B cell (primary cell): ENCODE results near the gene C3orf49. TPM values are rescaled to one million over a fixed set of nuclear protein-coding genes. Genes with fewer than 3 reads are reported as not detected.

ENCODE experiments used
- ATAC-seq: fragments of 200-7000 bp; cut with Tn5 transposase; one replicate; pipeline ENCODE4 v1.10.0; 2021; ENCODE audit warnings: low read depth, mild to moderate bottlenecking, moderate number of reproducible peaks, moderate library complexity
- CTCF ChIA-PET: fragments of 350-600 bp; sonication (Branson Sonifier 250); formaldehyde crosslinking; loops from one replicate; lab custom pipeline; 2021; ENCODE audit warnings: antibody characterized with exemption, inconsistent platforms; lab: Charles Lee
- POLR2A ChIA-PET: fragments of 350-600 bp; sonication (Branson Sonifier 250); formaldehyde crosslinking; loops from one replicate; lab custom pipeline; 2021; ENCODE audit warnings: antibody characterized with exemption; lab: Charles Lee
- DNase-seq: peaks from one replicate; pipeline ENCODE4 v3.0.0; 2013
- H2AFZ ChIP-seq: 2 replicates; pipeline ENCODE4 v1.6.1; 2012; ENCODE audit warnings: mild to moderate bottlenecking, low read depth, low read length; ENCODE audit not compliant: insufficient read depth, poor library complexity, severe bottlenecking
- H3K27ac ChIP-seq, 2 donors: 1 replicate in 1 of 2; 2 replicates in 1 of 2; pipeline ENCODE4 v1.5.1; 2012 to 2013; ENCODE audit warnings: low read length in 2 of 2, mild to moderate bottlenecking in 2 of 2, moderate library complexity in 1 of 2
- H3K27me3 ChIP-seq, 4 experiments: fragments of 200-600 bp in 1 of 4; sonication (generic) in 1 of 4; replicated peaks in 1 of 4; 1 replicate in 2 of 4; 2 replicates in 2 of 4; pipeline versions ENCODE4 v1.6.1 to v1.7.0; 2013 to 2016; ENCODE audit warnings: low read length in 3 of 4, mild to moderate bottlenecking in 2 of 4, mixed read lengths in 1 of 4, moderate library complexity in 1 of 4; ENCODE audit not compliant: insufficient read depth in 4 of 4, control insufficient read depth in 3 of 4; ENCODE audit errors: control extremely low read depth in 1 of 4
- H3K36me3 ChIP-seq, 2 experiments: replicated peaks in 1 of 2; 1 replicate in 1 of 2; 2 replicates in 1 of 2; pipeline versions ENCODE4 v1.6.1 to v1.7.1; 2013; ENCODE audit warnings: low read length in 1 of 2; ENCODE audit not compliant: insufficient read depth in 2 of 2, control insufficient read depth in 1 of 2; ENCODE audit errors: control extremely low read depth in 1 of 2, extremely low read depth in 1 of 2
- H3K4me1 ChIP-seq, 2 donors: fragments of 200-600 bp in 1 of 2; sonication (generic) in 1 of 2; 1 replicate in 1 of 2; 2 replicates in 1 of 2; pipeline versions ENCODE4 v1.5.1 to v1.6.1; 2013 to 2017; ENCODE audit warnings: low read length in 2 of 2; ENCODE audit not compliant: control insufficient read depth in 2 of 2, insufficient read depth in 2 of 2
- H3K4me2 ChIP-seq: replicated peaks from 2 replicates; pipeline ENCODE3; 2012; ENCODE audit warnings: mild to moderate bottlenecking, low read depth, low read length; ENCODE audit not compliant: poor library complexity, severe bottlenecking
- H3K4me3 ChIP-seq, 5 experiments: fragments of 200-600 bp in 1 of 5; sonication (generic) in 1 of 5; 1 replicate in 3 of 5; 2 replicates in 2 of 5; pipeline versions ENCODE4 v1.5.1 to v1.7.0; 2011 to 2016; ENCODE audit warnings: low read length in 4 of 5, mild to moderate bottlenecking in 4 of 5, low read depth in 2 of 5, control low read depth in 1 of 5, moderate library complexity in 1 of 5; ENCODE audit not compliant: insufficient read depth in 1 of 5; ENCODE audit errors: control extremely low read depth in 1 of 5, extremely low read depth in 1 of 5
- H3K79me2 ChIP-seq: fragments of 200-600 bp; sonication (generic); one replicate; pipeline ENCODE4 v1.6.0; 2016; ENCODE audit warnings: low read length; ENCODE audit not compliant: control insufficient read depth, insufficient read depth
- H3K9ac ChIP-seq: fragments of 200-600 bp; sonication (generic); 2 replicates; pipeline ENCODE4 v1.6.1; 2017; ENCODE audit warnings: mild to moderate bottlenecking, low read length, moderate library complexity
- H3K9me3 ChIP-seq, 3 donors: one replicate each; pipeline versions ENCODE4 v1.6.1 to v1.7.1; 2013; ENCODE audit warnings: low read length in 2 of 3; ENCODE audit not compliant: control insufficient read depth in 2 of 3, insufficient read depth in 1 of 3; ENCODE audit errors: control extremely low read depth in 1 of 3
- H4K20me1 ChIP-seq: 2 replicates; pipeline ENCODE4 v1.6.0; 2012; ENCODE audit warnings: mild to moderate bottlenecking, low read length; ENCODE audit not compliant: insufficient read depth, control insufficient read depth, poor library complexity, severe bottlenecking
- H3K27ac Mint-ChIP-seq: one replicate; pipeline ENCODE4 v1.8.0; 2021; ENCODE audit warnings: mixed read lengths
- H3K27me3 Mint-ChIP-seq: one replicate; pipeline ENCODE4 v1.8.0; 2021; ENCODE audit warnings: mixed read lengths
- H3K4me1 Mint-ChIP-seq: one replicate; pipeline ENCODE4 v1.8.0; 2021; ENCODE audit warnings: mixed read lengths
- H3K4me3 Mint-ChIP-seq: one replicate; pipeline ENCODE4 v1.8.0; 2021; ENCODE audit warnings: mixed read lengths
- H3K9me3 Mint-ChIP-seq: one replicate; pipeline ENCODE4 v1.8.0; 2022; ENCODE audit warnings: mixed read lengths; ENCODE audit not compliant: insufficient read depth
- CTCF ChIP-seq: fragments of 200-600 bp; IDR thresholded peaks from one replicate; pipeline ENCODE4 v1.8.0; 2022; ENCODE audit warnings: antibody characterized with exemption, mild to moderate bottlenecking
- EZH2 ChIP-seq: IDR thresholded peaks from 2 replicates; pipeline ENCODE4 v1.6.1; 2012; ENCODE audit warnings: borderline replicate concordance, low read depth, mild to moderate bottlenecking, moderate library complexity, low read length; ENCODE audit not compliant: insufficient read depth, poor library complexity, severe bottlenecking
- WGBS: methylation state at CpG from one replicate; pipeline ENCODE4 v1.1.5; 2013; ENCODE audit warnings: missing lambda C conversion rate; ENCODE audit not compliant: insufficient coverage; 5-methylcytosine and 5-hydroxymethylcytosine counted together
- intact Hi-C: fragments of 100-400 bp; cut with micrococcal nuclease; formaldehyde crosslinking; loops from one replicate; pipeline ENCODE4 v1.10.0; 2022
- polyA plus RNA-seq: library from polyadenylated mRNA; depleted of rRNA; stranded (reverse); fragments of >200 nt; gene quantifications from 2 replicates; pipeline ENCODE4 v1.2.3, GENCODE V29; 2012
- total RNA-seq, 2 donors: library from RNA; stranded (reverse); fragments of 120-200 nt in 1 of 2; gene quantifications; 1 replicate in 1 of 2; 2 replicates in 1 of 2; pipeline versions ENCODE4 v1.2.3 to v1.2.4, GENCODE V29; 2013 to 2022

Gene C3orf49
- total and polyA plus RNA-seq, 2 donors (not counting 1 experiment from before 2014, with no cell fraction given), result not detected

- intact Hi-C loops, result no loop called here
- ATAC-seq (no peak), DNase-seq (no peak)
- H3K27ac Mint-ChIP-seq, result no peak overlapping the region
- no peaks in the 10 kb centered on the region for H3K27me3 Mint-ChIP-seq
- H3K9me3 ChIP-seq, result no peaks in the 10 kb centered on the region
- H3K27me3 ChIP-seq, result no peaks in the 10 kb centered on the region
- no peaks in the 10 kb centered on the region for H3K36me3 ChIP-seq
- no CpG with 5 or more reads among the region's 3 CpGs for WGBS
- no peaks in the 10 kb centered on the region for H3K79me2 ChIP-seq
- H3K4me2 ChIP-seq, result no peak overlapping the region
- no peaks in the 10 kb centered on the region for H3K4me1 Mint-ChIP-seq
- no peaks in the 10 kb centered on the region for H3K4me1 ChIP-seq
- no peaks in the 10 kb centered on the region for H3K9me3 Mint-ChIP-seq
- no peak overlapping the region for H3K27ac ChIP-seq
- H4K20me1 ChIP-seq, result no peaks in the 10 kb centered on the region
- no peak overlapping the region for H3K4me3 Mint-ChIP-seq
- H3K4me3 ChIP-seq, result no peak overlapping the region
- no peak overlapping the region for H3K9ac ChIP-seq
- H2AFZ ChIP-seq, result no peak overlapping the region
- no peak for TF ChIP-seq CTCF
- no peak for TF ChIP-seq EZH2
- ChIA-PET POLR2A (no interaction called here), CTCF (no interaction called here)
Measured at GRCh38 chr3:63808633-63809032, 10.5 kb upstream of the C3orf49 start.

- DNase-seq (no peak), ATAC-seq (no peak)
- no peak for TF ChIP-seq EZH2
- TF ChIP-seq CTCF, result no peak
- no peaks in the 10 kb centered on the region for H3K4me1 Mint-ChIP-seq
- no peaks in the 10 kb centered on the region for H3K79me2 ChIP-seq
- H3K4me3 Mint-ChIP-seq, result no peak overlapping the region
- no peak overlapping the region for H3K27ac ChIP-seq
- POLR2A ChIA-PET, result no interaction called here
- no peaks in the 10 kb centered on the region for H4K20me1 ChIP-seq
- no peaks in the 10 kb centered on the region for H3K27me3 Mint-ChIP-seq
- no peaks in the 10 kb centered on the region for H3K9me3 Mint-ChIP-seq
- no peak overlapping the region for H2AFZ ChIP-seq
- no peaks in the 10 kb centered on the region for H3K9me3 ChIP-seq
- no peak overlapping the region for H3K27ac Mint-ChIP-seq
- H3K4me1 ChIP-seq, result no peaks in the 10 kb centered on the region
- no peak overlapping the region for H3K4me3 ChIP-seq
- intact Hi-C loops, result no loop called here
- no peaks in the 10 kb centered on the region for H3K36me3 ChIP-seq
- H3K27me3 ChIP-seq, result no peaks in the 10 kb centered on the region
- H3K9ac ChIP-seq, result no peak overlapping the region
- CTCF ChIA-PET, result no interaction called here
- H3K4me2 ChIP-seq, result no peak overlapping the region
- WGBS, result 73% methylated on average over 1 of the region's 6 CpGs
Measured at GRCh38 chr3:63809607-63810006, 9.5 kb upstream of the C3orf49 start.
